ENCODE results near the gene PIK3C2G.

Gene PIK3C2G

GRCh38 chr12:18258929-18259328 is 2.4 kb upstream of the PIK3C2G start:
- no peak for DNase-seq (ENCODE audit: low read depth)
- H3K4me3 ChIP-seq (ENCODE audit: low read depth, low read length), result no peak overlapping the region
- no peak for TF ChIP-seq CTCF (conservative IDR thresholded peaks at IDR 0.05; ENCODE audit: low read depth, low read length)

- no peak for TF ChIP-seq CTCF (conservative IDR thresholded peaks at IDR 0.05; ENCODE audit: low read depth, low read length)
- no peak for DNase-seq (ENCODE audit: low read depth)
- no peak overlapping the region for H3K4me3 ChIP-seq (ENCODE audit: low read depth, low read length)
Measured at GRCh38 chr12:18259906-18260682, 1.2 kb upstream of the PIK3C2G start.

GRCh38 chr12:18261906-18262305 is 588 bp downstream of the PIK3C2G start:
- no peak for TF ChIP-seq CTCF (conservative IDR thresholded peaks at IDR 0.05; ENCODE audit: low read depth, low read length)
- H3K4me3 ChIP-seq (ENCODE audit: low read depth, low read length), result no peak overlapping the region
- DNase-seq (ENCODE audit: low read depth), result no peak

- H3K4me3 ChIP-seq (ENCODE audit: low read depth, low read length), result no peak overlapping the region
Measured at GRCh38 chr12:18262514-18262913, 1.2 kb downstream of the PIK3C2G start.

GRCh38 chr12:18264581-18265075 is 3.3 kb downstream of the PIK3C2G start:
- no peak overlapping the region for H3K4me3 ChIP-seq (ENCODE audit: low read depth, low read length)
- no peak for DNase-seq (ENCODE audit: low read depth)
- TF ChIP-seq CTCF (conservative IDR thresholded peaks at IDR 0.05; ENCODE audit: low read depth, low read length), result no peak

More at GRCh38 chr12:18262514-18262913, 1.2 kb downstream of the PIK3C2G start:
- DNase-seq (ENCODE audit: low read depth), result no peak
- no peak for TF ChIP-seq CTCF (conservative IDR thresholded peaks at IDR 0.05; ENCODE audit: low read depth, low read length)

GRCh38 chr12:18267427-18268099 is 6.2 kb downstream of the PIK3C2G start:
- no peak for TF ChIP-seq CTCF (conservative IDR thresholded peaks at IDR 0.05; ENCODE audit: low read depth, low read length)
- no peak overlapping the region for H3K4me3 ChIP-seq (ENCODE audit: low read depth, low read length)
- DNase-seq (ENCODE audit: low read depth), result no peak

All from choroid plexus epithelial cell (primary cell).